H1 (cell line): ENCODE measurements around the gene PLEKHG3. TPM values are rescaled to one million over a fixed set of nuclear protein-coding genes. Genes with fewer than 3 reads are reported as not detected.

Source experiments
- CTCF ChIA-PET: fragments of 300-600 bp; sonication (Branson Sonifier 250); formaldehyde crosslinking; loops from one replicate; lab custom pipeline; 2021; ENCODE audit not compliant: partially characterized antibody; lab: Charles Lee
- POLR2A ChIA-PET: fragments of 300-600 bp; sonication (Branson Sonifier 250); formaldehyde crosslinking; loops from one replicate; lab custom pipeline; 2021; ENCODE audit warnings: inconsistent platforms; ENCODE audit not compliant: partially characterized antibody; lab: Charles Lee
- DNase-seq, 2 experiments: peaks; one replicate each; pipeline versions ENCODE4 v3.0.0 to v3.0.0-alpha.2; 2010 to 2022; ENCODE audit warnings: low spot score in 2 of 2, low read depth in 1 of 2, mixed read lengths in 1 of 2
- FAIRE-seq: peaks from 2 replicates; lab custom pipeline; 2011; peaks lifted over from hg19 to GRCh38; lab: Jason Lieb, UNC
- H2AFZ ChIP-seq: 2 replicates; pipeline ENCODE4 v1.8.1; 2012; ENCODE audit warnings: low read length, inconsistent platforms
- H2AK5ac ChIP-seq: 2 replicates; pipeline ENCODE4 v1.6.1; 2013; ENCODE audit warnings: low read depth, low read length
- H2BK120ac ChIP-seq: replicated peaks from 2 replicates; pipeline ENCODE3; 2013; ENCODE audit warnings: low read depth, low read length, inconsistent platforms
- H2BK12ac ChIP-seq: 2 replicates; pipeline ENCODE4 v1.6.1; 2013; ENCODE audit warnings: low read depth, low read length
- H2BK15ac ChIP-seq: 2 replicates; pipeline ENCODE4 v1.6.1; 2013; ENCODE audit warnings: low read length
- H2BK20ac ChIP-seq: 2 replicates; pipeline ENCODE4 v1.6.1; 2013; ENCODE audit warnings: low read length
- H2BK5ac ChIP-seq: 2 replicates; pipeline ENCODE4 v1.6.1; 2013; ENCODE audit warnings: low read depth, low read length
- H3K14ac ChIP-seq: 2 replicates; pipeline ENCODE4 v1.6.1; 2013; ENCODE audit warnings: inconsistent platforms; ENCODE audit not compliant: insufficient read length
- H3K18ac ChIP-seq: 2 replicates; pipeline ENCODE4 v1.6.1; 2013; ENCODE audit warnings: low read length; ENCODE audit errors: extremely low read depth
- H3K23ac ChIP-seq: 2 replicates; pipeline ENCODE4 v1.6.1; 2013; ENCODE audit warnings: inconsistent platforms; ENCODE audit not compliant: insufficient read length
- H3K23me2 ChIP-seq: 2 replicates; pipeline ENCODE4 v1.6.1; 2013; ENCODE audit warnings: low read depth, low read length
- H3K27ac ChIP-seq: 2 replicates; pipeline ENCODE4 v1.6.1; 2011; ENCODE audit warnings: low read depth, low read length, inconsistent platforms
- H3K27me3 ChIP-seq, 4 experiments: replicated peaks in 1 of 4; 1 replicate in 1 of 4; 2 replicates in 3 of 4; pipeline versions ENCODE4 v1.6.1 to v1.8.1; 2011 to 2013; ENCODE audit warnings: low read length in 3 of 4, mild to moderate bottlenecking in 3 of 4, inconsistent platforms in 2 of 4, mixed read lengths in 2 of 4, moderate library complexity in 1 of 4; ENCODE audit not compliant: control insufficient read depth in 3 of 4, insufficient read depth in 3 of 4; ENCODE audit errors: extremely low read depth in 1 of 4
- H3K36me3 ChIP-seq, 4 experiments: 2 replicates each; pipeline versions ENCODE4 v1.6.1 to v1.8.1; 2011 to 2013; ENCODE audit warnings: mild to moderate bottlenecking in 4 of 4, low read length in 3 of 4, moderate library complexity in 2 of 4, control low read depth in 1 of 4, inconsistent platforms in 1 of 4; ENCODE audit not compliant: insufficient read depth in 4 of 4, control insufficient read depth in 2 of 4
- H3K4ac ChIP-seq: replicated peaks from 2 replicates; pipeline ENCODE3; 2013; ENCODE audit warnings: low read length, low read depth, mixed read lengths, inconsistent platforms; ENCODE audit not compliant: insufficient read length
- H3K4me1 ChIP-seq, 4 experiments: replicated peaks in 1 of 4; 1 replicate in 1 of 4; 2 replicates in 3 of 4; pipeline versions ENCODE4 v1.6.1 to v1.8.1; 2011 to 2013; ENCODE audit warnings: low read length in 3 of 4, inconsistent platforms in 2 of 4, mixed read lengths in 1 of 4; ENCODE audit not compliant: insufficient read depth in 4 of 4, control insufficient read depth in 3 of 4
- H3K4me2 ChIP-seq, 2 experiments: 2 replicates each; pipeline versions ENCODE4 v1.6.1 to v1.8.1; 2011 to 2013; ENCODE audit warnings: low read depth in 2 of 2, low read length in 2 of 2, control low read depth in 1 of 2, inconsistent platforms in 1 of 2, mild to moderate bottlenecking in 1 of 2; ENCODE audit not compliant: insufficient read depth in 1 of 2
- H3K4me3 ChIP-seq, 4 experiments: fragments of 200-600, 300-600 bp in 1 of 4; sonication (generic), shearing (Covaris generic), sonication (Bioruptor Twin) in 1 of 4; 2 replicates each; pipeline versions ENCODE4 v1.5.1 to v1.8.1; 2011 to 2016; ENCODE audit warnings: low read length in 4 of 4, low read depth in 3 of 4, control low read depth in 2 of 4, inconsistent platforms in 2 of 4, mild to moderate bottlenecking in 2 of 4, mixed read lengths in 1 of 4, moderate library complexity in 1 of 4; ENCODE audit not compliant: insufficient read depth in 2 of 4; ENCODE audit errors: extremely low read depth in 1 of 4
- H3K56ac ChIP-seq: replicated peaks from 2 replicates; pipeline ENCODE3; 2013; ENCODE audit warnings: low read depth, mild to moderate bottlenecking, mixed read lengths, low read length, inconsistent platforms; ENCODE audit not compliant: insufficient read length
- H3K79me1 ChIP-seq: 2 replicates; pipeline ENCODE4 v1.6.1; 2013; ENCODE audit warnings: low read depth, low read length, control low read depth
- H3K79me2 ChIP-seq, 2 experiments: 2 replicates each; pipeline versions ENCODE4 v1.6.1 to v1.8.1; 2012 to 2013; ENCODE audit warnings: low read length in 2 of 2, mild to moderate bottlenecking in 2 of 2, inconsistent platforms in 1 of 2; ENCODE audit not compliant: insufficient read depth in 2 of 2, control insufficient read depth in 1 of 2
- H3K9ac ChIP-seq, 4 experiments: replicated peaks in 1 of 4; 1 replicate in 1 of 4; 2 replicates in 3 of 4; pipeline versions ENCODE4 v1.6.1 to v1.8.1; 2011 to 2013; ENCODE audit warnings: low read depth in 3 of 4, low read length in 3 of 4, control low read depth in 2 of 4, mild to moderate bottlenecking in 2 of 4, moderate library complexity in 2 of 4, inconsistent platforms in 1 of 4; ENCODE audit errors: extremely low read depth in 1 of 4
- H3K9me3 ChIP-seq, 2 experiments: 2 replicates each; pipeline versions ENCODE4 v1.6.1 to v1.8.1; 2012 to 2013; ENCODE audit warnings: mild to moderate bottlenecking in 2 of 2, moderate library complexity in 2 of 2, control low read depth in 1 of 2, inconsistent platforms in 1 of 2, low read depth in 1 of 2, low read length in 1 of 2, mixed read lengths in 1 of 2; ENCODE audit not compliant: insufficient read depth in 2 of 2
- H4K20me1 ChIP-seq, 2 experiments: replicated peaks in 1 of 2; 2 replicates each; pipeline versions ENCODE3 to v1.8.1; 2011 to 2013; ENCODE audit warnings: inconsistent platforms in 2 of 2, low read length in 2 of 2, mild to moderate bottlenecking in 1 of 2; ENCODE audit not compliant: insufficient read depth in 2 of 2, control insufficient read depth in 1 of 2
- H4K5ac ChIP-seq: 2 replicates; pipeline ENCODE4 v1.6.1; 2013; ENCODE audit warnings: low read length, low read depth, mixed read lengths, inconsistent platforms; ENCODE audit not compliant: insufficient read length
- H4K8ac ChIP-seq: 2 replicates; pipeline ENCODE4 v1.8.0; 2013; ENCODE audit warnings: mild to moderate bottlenecking, moderate library complexity, low read length, inconsistent platforms; ENCODE audit not compliant: insufficient read depth; ENCODE audit errors: extremely low read depth
- H4K91ac ChIP-seq: replicated peaks from 2 replicates; pipeline ENCODE3; 2013; ENCODE audit warnings: low read length, mixed read lengths, inconsistent platforms; ENCODE audit not compliant: insufficient read length
- RFX5 ChIP-seq: IDR thresholded peaks from 2 replicates; pipeline ENCODE4 v1.6.1; 2011; ENCODE audit warnings: low read depth, low read length, improper control_type of control experiment, borderline replicate concordance
- SP2 ChIP-seq: IDR thresholded peaks from 2 replicates; pipeline ENCODE4 v1.6.1; 2012; ENCODE audit warnings: mild to moderate bottlenecking, low read length, inconsistent platforms
- SRF ChIP-seq: IDR thresholded peaks from 2 replicates; pipeline ENCODE4 v1.6.1; 2011; ENCODE audit warnings: mild to moderate bottlenecking, low read depth, low read length, moderate library complexity
- SUZ12 ChIP-seq: fragments of 200-600 bp; sonication (generic); IDR thresholded peaks from 2 replicates; pipeline ENCODE4 v1.6.1; 2012; ENCODE audit warnings: mild to moderate bottlenecking, inconsistent platforms, low read length, moderate library complexity, mixed read lengths
- TEAD4 ChIP-seq: IDR thresholded peaks from 2 replicates; pipeline ENCODE4 v1.6.1; 2012; ENCODE audit warnings: low read depth, low read length, inconsistent platforms, mixed read lengths
- WGBS, 2 experiments: shearing (Covaris generic) in 1 of 2; methylation state at CpG; one replicate each; pipeline versions ENCODE4 v1.1.6 to v1.1.7; 2013 to 2015; ENCODE audit warnings: low lambda C conversion rate in 2 of 2, mixed read lengths in 2 of 2, inconsistent platforms in 1 of 2, low coverage in 1 of 2, missing lambda C conversion rate in 1 of 2; ENCODE audit not compliant: insufficient replicate concordance in 2 of 2, insufficient coverage in 1 of 2, insufficient read length in 1 of 2; ENCODE audit errors: extremely low coverage in 1 of 2, missing lambda C conversion rate in 1 of 2; 5-methylcytosine and 5-hydroxymethylcytosine counted together
- polyA plus RNA-seq, 7 experiments: library from polyadenylated mRNA; depleted of rRNA in 3 of 7; stranded (reverse) in 5 of 7; unstranded in 2 of 7; fragments of >200 nt in 5 of 7; fragments of 200-250 nt in 2 of 7; gene quantifications; 1 replicate in 5 of 7; 2 replicates in 1 of 7; 4 replicates in 1 of 7; pipeline versions ENCODE4 v1.2.1 to v1.2.3, GENCODE V29; 2011 to 2013; ENCODE audit warnings: missing spikeins in 2 of 7, mixed read lengths in 2 of 7
- total RNA-seq: library from RNA; stranded (reverse); fragmentation: NEBNext Ultra II Directional; extraction: Animal tissue kit (Norgen Biotek cat#: 25700); gene quantifications from 2 replicates; pipeline ENCODE4 v1.2.1, GENCODE V29; 2021
- TF ChIP-seq, protein P1 (sequence below): IDR thresholded peaks from 2 replicates; pipeline ENCODE4 v1.6.1; 2012; ENCODE audit warnings: inconsistent platforms

PLEKHG3 gene
- total and polyA plus RNA-seq, 2 of the 8 experiments (the other 6 are each of a cell fraction or from before 2014, with no cell fraction given), result 43.4 to 90.6 TPM

DNA sequence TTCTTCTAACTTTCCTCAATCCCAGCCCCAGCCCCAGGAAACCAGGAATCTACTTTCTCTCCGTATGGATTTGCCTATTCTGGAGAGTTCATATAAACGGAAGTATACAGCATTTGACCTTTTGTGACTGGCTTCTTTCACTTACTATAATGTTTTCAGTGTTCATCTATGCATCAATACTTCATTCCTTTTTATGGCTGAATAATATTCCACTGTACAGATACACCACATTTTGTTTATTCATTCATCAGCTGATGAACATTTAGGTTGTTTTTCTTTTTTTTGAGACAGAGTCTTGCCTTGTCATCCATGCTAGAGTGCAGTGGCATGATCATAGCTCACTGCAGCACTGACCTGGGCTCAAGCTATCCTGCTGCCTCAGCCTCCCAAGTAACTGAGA lies 3.9 kb upstream of the PLEKHG3 start:
- Histone ChIP-seq H2BK15ac (no peak overlapping the region), H4K5ac (no peak overlapping the region), H2BK5ac (no peak overlapping the region), H3K9ac (no peak overlapping the region), H3K9me3 (no peaks in the 10 kb centered on the region), H3K79me1 (no peaks in the 10 kb centered on the region), H2BK12ac (no peak overlapping the region), H3K14ac (no peak overlapping the region), H3K18ac (no peak overlapping the region), H3K4me2 (peak overlapping the region in 1 of 2 experiments; percentile 94; a peak in 1 of 4 replicates), H3K4me1 (peaks cover 5 to 34% (median 24%) of the 10 kb centered on the region in 4 experiments; a peak in 6 of 7 replicates), H4K91ac (no peak overlapping the region), H2BK120ac (peak overlapping the region; percentile 38), H3K79me2 (peaks cover 0 to 8% of the 10 kb centered on the region in 2 experiments; a peak in 2 of 4 replicates), H3K56ac (no peak overlapping the region), H3K27ac (no peak overlapping the region), H3K4ac (no peak overlapping the region), H3K23me2 (peaks cover 17% of the 10 kb centered on the region), H4K8ac (no peak overlapping the region), H3K36me3 (no peaks in the 10 kb centered on the region), H2AK5ac (peak overlapping the region; percentile 57; the same call in 1 of the 2 replicates), H3K23ac (no peak overlapping the region), H3K4me3 (no peak overlapping the region), H3K27me3 (no peaks in the 10 kb centered on the region), H4K20me1 (no peaks in the 10 kb centered on the region), H2AFZ (no peak overlapping the region), H2BK20ac (no peak overlapping the region)
- ChIA-PET POLR2A (no interaction called here), CTCF (interaction anchor here (0.9 to 9.3 kb wide), 5 partner anchors 16 to 63 kb away, joined by 3 to 74 read pairs (median 8); no protein-coding TSS in a partner anchor)
- no peak for DNase-seq
- no peak for FAIRE-seq
- WGBS, 2 experiments, result 82% methylated on average over 2 of the region's 2 CpGs; no CpG with 5 or more reads in 1 of the 2 experiments
- TF ChIP-seq SUZ12, result no peak
- TF ChIP-seq SRF, result no peak
- no peak for TF ChIP-seq SP2
- TF ChIP-seq, protein P1, sequence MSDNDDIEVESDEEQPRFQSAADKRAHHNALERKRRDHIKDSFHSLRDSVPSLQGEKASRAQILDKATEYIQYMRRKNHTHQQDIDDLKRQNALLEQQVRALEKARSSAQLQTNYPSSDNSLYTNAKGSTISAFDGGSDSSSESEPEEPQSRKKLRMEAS, result no peak
- TF ChIP-seq TEAD4, result no peak
- TF ChIP-seq RFX5, result no peak
